NT2/D1 (cell line): ENCODE data around the gene KIAA1549.

ENCODE experiments used
- SUZ12 ChIP-seq: IDR thresholded peaks from 2 replicates; pipeline ENCODE4 v1.6.1; 2011; ENCODE audit not compliant: insufficient read length, insufficient read depth; ENCODE audit errors: extremely low read depth
- YY1 ChIP-seq: IDR thresholded peaks from 2 replicates; pipeline ENCODE4 v1.6.1; 2011; ENCODE audit not compliant: insufficient read length, insufficient read depth
- ZNF274 ChIP-seq: IDR thresholded peaks from 2 replicates; pipeline ENCODE4 v1.6.1; 2011; ENCODE audit warnings: mild to moderate bottlenecking, low read depth, low read length

DNA sequence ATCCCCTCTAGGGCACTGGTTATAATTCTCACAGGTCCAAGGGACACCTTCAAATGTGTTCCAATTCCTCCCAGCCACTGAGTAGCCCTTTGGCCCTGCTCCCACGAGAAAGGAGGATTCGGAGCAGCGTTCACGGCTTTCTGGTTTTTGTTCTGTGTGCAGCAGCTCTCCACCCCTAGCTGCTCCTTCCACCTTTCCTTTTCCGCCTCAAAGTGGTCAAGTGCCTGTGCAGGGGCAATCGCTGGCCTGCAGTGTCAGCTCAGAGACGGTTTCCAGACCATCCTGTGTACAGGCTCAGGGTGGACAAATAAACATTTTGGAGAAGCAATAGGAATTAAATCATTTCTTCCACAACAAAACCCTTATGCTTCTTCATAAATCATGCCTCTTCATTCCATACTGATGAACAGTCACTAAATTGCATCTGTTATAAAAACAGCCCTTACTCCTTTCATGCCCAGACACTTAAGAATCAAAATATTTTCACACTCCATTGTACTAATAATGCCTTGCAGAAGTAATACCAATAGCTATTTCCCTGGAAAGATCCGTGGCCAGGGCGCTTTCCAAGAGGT lies 1.1 kb downstream of the KIAA1549 start:
- TF ChIP-seq ZNF274 (no peak), YY1 (no peak), SUZ12 (no peak)
